ENCODE measurements around the gene C8A.

Gene C8A

DNA sequence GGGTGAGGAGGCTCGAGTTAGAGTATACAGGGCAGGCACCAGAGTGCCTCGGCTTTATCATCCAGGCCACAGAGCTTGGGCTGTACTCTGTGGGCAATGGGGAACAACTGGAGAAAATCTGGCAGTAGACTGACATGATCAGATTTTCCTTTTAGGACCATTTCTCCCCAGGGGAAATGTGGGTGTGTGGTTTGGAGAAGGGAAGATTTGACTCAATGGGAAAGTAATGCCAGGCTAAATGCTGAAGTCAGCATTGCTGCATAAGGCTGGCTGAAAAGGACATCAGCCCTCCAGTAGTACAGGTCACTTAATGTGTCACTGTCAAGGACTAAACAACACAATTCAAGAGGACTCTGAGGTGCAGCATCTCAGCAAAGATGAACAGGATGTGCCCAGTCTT lies 40.4 kb upstream of the C8A start:
- TF ChIP-seq POLR2AphosphoS5 (IDR thresholded peaks at IDR 0.05; ENCODE audit: low read depth, low read length) = no peak
- no peak for TF ChIP-seq TAF1 (IDR thresholded peaks at IDR 0.05; ENCODE audit: borderline replicate concordance, insufficient read depth, low read length)
- TF ChIP-seq, protein P1, sequence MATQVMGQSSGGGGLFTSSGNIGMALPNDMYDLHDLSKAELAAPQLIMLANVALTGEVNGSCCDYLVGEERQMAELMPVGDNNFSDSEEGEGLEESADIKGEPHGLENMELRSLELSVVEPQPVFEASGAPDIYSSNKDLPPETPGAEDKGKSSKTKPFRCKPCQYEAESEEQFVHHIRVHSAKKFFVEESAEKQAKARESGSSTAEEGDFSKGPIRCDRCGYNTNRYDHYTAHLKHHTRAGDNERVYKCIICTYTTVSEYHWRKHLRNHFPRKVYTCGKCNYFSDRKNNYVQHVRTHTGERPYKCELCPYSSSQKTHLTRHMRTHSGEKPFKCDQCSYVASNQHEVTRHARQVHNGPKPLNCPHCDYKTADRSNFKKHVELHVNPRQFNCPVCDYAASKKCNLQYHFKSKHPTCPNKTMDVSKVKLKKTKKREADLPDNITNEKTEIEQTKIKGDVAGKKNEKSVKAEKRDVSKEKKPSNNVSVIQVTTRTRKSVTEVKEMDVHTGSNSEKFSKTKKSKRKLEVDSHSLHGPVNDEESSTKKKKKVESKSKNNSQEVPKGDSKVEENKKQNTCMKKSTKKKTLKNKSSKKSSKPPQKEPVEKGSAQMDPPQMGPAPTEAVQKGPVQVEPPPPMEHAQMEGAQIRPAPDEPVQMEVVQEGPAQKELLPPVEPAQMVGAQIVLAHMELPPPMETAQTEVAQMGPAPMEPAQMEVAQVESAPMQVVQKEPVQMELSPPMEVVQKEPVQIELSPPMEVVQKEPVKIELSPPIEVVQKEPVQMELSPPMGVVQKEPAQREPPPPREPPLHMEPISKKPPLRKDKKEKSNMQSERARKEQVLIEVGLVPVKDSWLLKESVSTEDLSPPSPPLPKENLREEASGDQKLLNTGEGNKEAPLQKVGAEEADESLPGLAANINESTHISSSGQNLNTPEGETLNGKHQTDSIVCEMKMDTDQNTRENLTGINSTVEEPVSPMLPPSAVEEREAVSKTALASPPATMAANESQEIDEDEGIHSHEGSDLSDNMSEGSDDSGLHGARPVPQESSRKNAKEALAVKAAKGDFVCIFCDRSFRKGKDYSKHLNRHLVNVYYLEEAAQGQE (IDR thresholded peaks at IDR 0.05; ENCODE audit: insufficient read depth in 1 of 2, low read depth in 2 of 2, low read length in 2 of 2) = no peak
- no peak for TF ChIP-seq SIN3A (IDR thresholded peaks at IDR 0.05; ENCODE audit: borderline replicate concordance, insufficient read depth, low read length)
- no peak for TF ChIP-seq FOXP2 (optimal IDR thresholded peaks at IDR 0.05; ENCODE audit: borderline replicate concordance, extremely low read depth, extremely low read length, insufficient read depth)

DNA sequence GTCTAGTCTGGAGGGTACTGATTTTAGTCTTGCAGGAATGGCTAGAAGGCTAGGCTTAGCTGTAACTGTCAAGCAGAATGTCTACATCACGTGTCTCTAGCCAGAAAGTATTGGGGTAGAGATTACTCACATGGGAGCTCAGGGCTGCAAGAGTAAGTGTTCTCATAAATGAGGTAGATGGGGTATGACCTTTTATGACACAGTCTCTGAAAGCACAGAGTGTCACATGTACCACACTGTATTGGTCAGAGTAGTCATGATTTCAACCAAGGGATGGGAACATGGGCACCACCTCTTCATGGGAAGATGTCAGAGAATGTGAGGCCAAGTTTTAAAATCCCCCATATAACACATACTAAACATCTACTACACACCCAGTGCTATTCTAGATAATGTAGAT lies 38.3 kb upstream of the C8A start:
- TF ChIP-seq SIN3A (IDR thresholded peaks at IDR 0.05; ENCODE audit: borderline replicate concordance, insufficient read depth, low read length) (no peak), FOXP2 (optimal IDR thresholded peaks at IDR 0.05; ENCODE audit: borderline replicate concordance, extremely low read depth, extremely low read length, insufficient read depth) (no peak)

DNA sequence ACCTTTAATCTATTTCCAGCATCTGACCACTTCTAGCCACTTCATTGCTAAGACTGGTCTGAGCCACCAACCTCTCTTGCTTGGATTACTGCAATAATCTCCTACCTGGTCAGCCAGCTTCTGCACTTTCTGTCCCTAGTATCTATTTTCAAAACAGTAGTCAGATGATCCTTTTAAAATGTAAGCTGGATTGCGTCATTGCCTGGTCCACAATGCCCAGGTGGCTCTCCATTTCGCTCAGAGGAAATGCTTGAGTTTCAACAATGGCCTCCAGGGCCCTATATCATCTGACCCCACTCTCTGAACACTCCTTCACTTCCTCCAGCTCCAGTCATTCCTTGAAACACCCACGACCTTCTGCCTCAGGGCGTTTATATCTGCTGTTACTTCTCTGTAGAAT lies 37.7 kb upstream of the C8A start:
- TF ChIP-seq POLR2AphosphoS5 (IDR thresholded peaks at IDR 0.05; ENCODE audit: low read depth, low read length) = no peak

DNA sequence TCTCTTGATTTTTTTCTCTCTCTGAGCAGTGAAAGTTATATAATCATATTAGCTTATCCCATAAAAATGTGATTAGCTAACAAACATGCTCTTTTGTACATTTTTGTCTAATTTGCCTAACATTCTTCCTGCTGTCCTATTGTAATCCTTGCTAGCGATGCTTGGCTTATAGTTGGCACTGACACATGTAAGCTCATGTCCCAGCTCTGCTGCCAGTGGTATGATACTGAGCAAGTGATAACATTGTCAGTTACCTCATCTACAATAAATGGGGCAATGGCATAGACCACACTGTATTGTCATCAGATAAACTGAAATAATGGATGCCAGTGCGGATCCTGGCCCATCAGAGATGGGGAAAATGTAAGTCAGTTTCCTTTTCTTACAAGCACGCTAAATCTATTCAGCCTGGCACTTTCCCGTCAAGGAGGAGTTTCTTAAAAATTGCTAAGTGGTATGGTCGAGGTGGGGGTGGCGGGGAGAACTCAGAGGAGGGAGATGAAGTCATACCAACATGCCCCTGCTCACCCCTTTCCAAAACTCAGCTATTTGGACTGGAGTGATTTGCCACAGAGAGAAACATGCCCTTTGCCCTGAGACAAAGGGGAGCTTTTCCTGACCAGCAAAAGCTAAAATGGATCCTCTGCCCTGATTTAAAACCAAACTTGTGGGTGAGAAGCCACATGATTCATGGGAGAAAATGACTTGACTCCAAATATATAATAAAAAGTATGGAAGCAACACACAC lies 36.7 kb upstream of the C8A start:
- no peak for TF ChIP-seq POLR2AphosphoS5 (IDR thresholded peaks at IDR 0.05; ENCODE audit: low read depth, low read length)
- TF ChIP-seq, protein P1 (IDR thresholded peaks at IDR 0.05; ENCODE audit: insufficient read depth in 1 of 2, low read depth in 2 of 2, low read length in 2 of 2) = no peak
- TF ChIP-seq SIN3A (IDR thresholded peaks at IDR 0.05; ENCODE audit: borderline replicate concordance, insufficient read depth, low read length) = no peak
- TF ChIP-seq FOXP2 (optimal IDR thresholded peaks at IDR 0.05; ENCODE audit: borderline replicate concordance, extremely low read depth, extremely low read length, insufficient read depth) = no peak
- no peak for TF ChIP-seq TAF1 (IDR thresholded peaks at IDR 0.05; ENCODE audit: borderline replicate concordance, insufficient read depth, low read length)

DNA sequence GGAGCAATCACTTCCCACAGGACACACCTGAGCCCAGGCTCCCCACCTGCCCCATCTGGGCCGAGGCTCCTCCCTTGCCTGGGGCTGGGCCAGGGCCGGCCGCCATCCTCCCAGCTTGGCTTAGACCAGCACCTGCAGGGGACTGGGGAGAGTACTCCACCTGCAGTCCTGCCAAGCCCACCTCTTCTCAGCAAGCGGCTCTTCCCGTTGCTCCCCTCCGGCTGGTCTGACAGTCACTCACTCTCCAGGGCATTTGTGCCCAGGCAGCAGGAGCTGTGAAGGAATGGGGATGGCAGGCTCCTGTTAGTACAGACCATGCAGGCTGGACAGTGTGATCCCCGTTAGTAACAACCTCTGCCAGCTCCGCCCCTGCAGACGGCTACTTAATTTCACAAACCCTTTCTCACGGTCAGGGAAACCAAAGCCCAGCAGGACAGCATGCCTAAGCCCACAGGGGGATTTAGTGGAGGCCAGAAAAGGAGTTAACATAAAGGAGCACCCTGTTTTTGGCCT lies 35.2 kb upstream of the C8A start, which contains the start of gene FYB2:
Gene FYB2, minus strand, starts transcription at position 18 of the 513 bp plus-strand sequence. CDS start 114 bp downstream, outside the sequence.
- TF ChIP-seq, protein P1 (IDR thresholded peaks at IDR 0.05; ENCODE audit: insufficient read depth in 1 of 2, low read depth in 2 of 2, low read length in 2 of 2) = no peak
- TF ChIP-seq POLR2AphosphoS5 (IDR thresholded peaks at IDR 0.05; ENCODE audit: low read depth, low read length) = no peak
- TF ChIP-seq FOXP2 (optimal IDR thresholded peaks at IDR 0.05; ENCODE audit: borderline replicate concordance, extremely low read depth, extremely low read length, insufficient read depth) = no peak
- TF ChIP-seq TAF1 (IDR thresholded peaks at IDR 0.05; ENCODE audit: borderline replicate concordance, insufficient read depth, low read length) = no peak
- no peak for TF ChIP-seq SIN3A (IDR thresholded peaks at IDR 0.05; ENCODE audit: borderline replicate concordance, insufficient read depth, low read length)

DNA sequence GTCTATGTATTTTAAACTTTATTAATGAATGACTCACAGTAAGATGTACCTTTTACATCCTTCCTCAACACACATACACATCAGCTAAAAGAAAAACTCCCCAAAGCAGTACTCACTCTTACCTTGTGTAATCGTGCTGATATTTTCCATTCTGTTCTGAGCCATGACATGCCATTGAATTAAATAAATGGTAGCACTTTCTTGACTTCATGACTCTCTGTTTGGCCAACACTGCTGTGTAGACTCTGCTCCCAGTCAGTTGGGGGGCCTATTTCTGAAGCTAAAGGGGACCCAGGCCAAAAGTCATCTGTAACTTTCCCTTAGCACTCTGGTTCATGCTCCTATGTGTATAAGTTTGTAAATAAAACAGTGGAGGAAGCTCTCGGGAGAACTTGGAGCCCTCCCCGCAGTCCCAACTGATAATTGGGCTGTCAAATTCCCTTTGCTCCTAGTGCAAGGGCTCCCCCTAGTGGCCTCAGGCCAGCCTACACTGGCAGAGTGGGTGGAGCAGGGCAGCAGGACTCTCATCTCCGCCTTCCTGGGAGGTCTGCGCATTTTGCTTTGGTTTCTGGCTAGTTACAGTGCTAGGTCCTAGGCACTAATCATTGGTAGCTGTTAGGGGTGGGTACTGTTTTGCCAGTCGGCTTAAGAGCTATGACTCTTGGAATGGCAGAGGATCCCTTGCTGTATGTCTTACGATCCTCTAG lies 33.7 kb upstream of the C8A start:
- TF ChIP-seq, protein P1 (IDR thresholded peaks at IDR 0.05; ENCODE audit: insufficient read depth in 1 of 2, low read depth in 2 of 2, low read length in 2 of 2) = no peak
- TF ChIP-seq POLR2AphosphoS5 (IDR thresholded peaks at IDR 0.05; ENCODE audit: low read depth, low read length) (no peak), TAF1 (IDR thresholded peaks at IDR 0.05; ENCODE audit: borderline replicate concordance, insufficient read depth, low read length) (no peak), FOXP2 (optimal IDR thresholded peaks at IDR 0.05; ENCODE audit: borderline replicate concordance, extremely low read depth, extremely low read length, insufficient read depth) (no peak), SIN3A (IDR thresholded peaks at IDR 0.05; ENCODE audit: borderline replicate concordance, insufficient read depth, low read length) (no peak)

All from PFSK-1 (cell line).